GM20000 (cell line): ENCODE results near the gene C16orf54.
"Not testable (repeated sequence)": the region's sequence is repeated elsewhere in the genome, so short reads cannot be mapped to it uniquely, and the experiment has no call there.

Experiments used
- DNase-seq: peaks from one replicate; pipeline ENCODE4 v3.0.0; 2012; ENCODE audit warnings: low spot score
- TF ChIP-seq, protein P1 (sequence below): IDR thresholded peaks from 2 replicates; pipeline ENCODE4 v1.5.1; 2012; ENCODE audit warnings: mild to moderate bottlenecking, control low read depth; ENCODE audit errors: extremely low read depth, missing control alignments

The C16orf54 gene

DNA sequence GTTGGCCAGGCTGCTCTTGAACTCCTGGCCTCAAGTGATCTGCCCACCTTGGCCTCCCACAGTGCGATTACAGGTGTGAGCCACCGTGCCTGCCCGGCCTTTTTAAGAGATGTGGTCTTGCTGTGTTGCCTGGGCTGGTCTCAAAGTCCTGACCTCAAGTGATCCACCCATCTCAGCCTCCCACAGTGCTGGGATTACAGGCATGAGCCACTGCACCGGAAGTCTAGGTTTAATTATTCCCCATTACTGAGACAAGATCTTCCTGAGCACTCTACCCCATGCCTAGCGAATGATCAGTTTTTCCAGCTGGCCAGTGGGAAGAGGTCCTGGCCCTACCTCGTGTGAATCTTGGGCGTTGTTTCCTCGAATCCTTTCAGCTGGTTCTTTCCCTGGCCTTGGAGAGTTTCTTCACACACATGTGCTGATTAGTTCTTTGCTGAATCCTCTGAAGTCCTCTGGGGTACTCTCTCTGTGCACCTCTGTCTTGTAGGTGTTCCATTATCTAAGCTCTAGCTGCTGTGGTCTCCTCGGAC, 18.9 kb downstream of the C16orf54 start:
- TF ChIP-seq, protein P1, sequence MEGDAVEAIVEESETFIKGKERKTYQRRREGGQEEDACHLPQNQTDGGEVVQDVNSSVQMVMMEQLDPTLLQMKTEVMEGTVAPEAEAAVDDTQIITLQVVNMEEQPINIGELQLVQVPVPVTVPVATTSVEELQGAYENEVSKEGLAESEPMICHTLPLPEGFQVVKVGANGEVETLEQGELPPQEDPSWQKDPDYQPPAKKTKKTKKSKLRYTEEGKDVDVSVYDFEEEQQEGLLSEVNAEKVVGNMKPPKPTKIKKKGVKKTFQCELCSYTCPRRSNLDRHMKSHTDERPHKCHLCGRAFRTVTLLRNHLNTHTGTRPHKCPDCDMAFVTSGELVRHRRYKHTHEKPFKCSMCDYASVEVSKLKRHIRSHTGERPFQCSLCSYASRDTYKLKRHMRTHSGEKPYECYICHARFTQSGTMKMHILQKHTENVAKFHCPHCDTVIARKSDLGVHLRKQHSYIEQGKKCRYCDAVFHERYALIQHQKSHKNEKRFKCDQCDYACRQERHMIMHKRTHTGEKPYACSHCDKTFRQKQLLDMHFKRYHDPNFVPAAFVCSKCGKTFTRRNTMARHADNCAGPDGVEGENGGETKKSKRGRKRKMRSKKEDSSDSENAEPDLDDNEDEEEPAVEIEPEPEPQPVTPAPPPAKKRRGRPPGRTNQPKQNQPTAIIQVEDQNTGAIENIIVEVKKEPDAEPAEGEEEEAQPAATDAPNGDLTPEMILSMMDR, result no peak
- DNase-seq, result no peak

DNA sequence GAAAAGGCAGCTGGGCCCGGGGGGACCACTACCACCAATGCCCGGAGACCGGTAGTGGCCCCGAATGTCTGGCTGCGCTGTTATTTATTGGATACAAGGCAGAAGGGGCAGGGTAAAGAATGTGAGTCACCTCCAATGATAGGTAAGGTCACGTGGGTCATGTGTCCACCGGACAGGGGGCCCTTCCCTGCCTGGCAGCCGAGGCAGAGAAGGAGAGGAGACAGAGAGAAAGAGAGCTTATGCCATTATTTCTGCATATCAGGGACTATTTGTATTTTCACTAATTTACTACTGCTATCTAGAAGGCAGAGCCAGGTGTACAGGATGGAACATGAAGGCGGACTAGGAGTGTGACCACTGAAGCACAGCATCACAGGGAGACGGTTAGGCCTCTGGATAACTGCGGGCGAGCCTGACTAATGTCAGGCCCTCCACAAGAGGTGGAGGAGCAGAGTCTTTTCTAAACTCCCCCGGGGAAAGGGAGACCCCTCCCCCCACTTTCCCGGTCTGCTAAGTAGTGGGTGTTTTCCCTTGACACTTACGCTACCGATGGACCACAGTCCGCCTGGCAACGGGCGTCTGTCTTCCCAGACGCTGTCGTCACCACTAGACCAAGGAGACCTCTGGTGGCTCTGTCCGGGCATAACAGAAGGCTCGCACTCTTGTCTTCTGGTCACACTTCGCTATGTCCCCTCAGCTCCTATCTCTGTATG, 24.5 kb downstream of the C16orf54 start:
- TF ChIP-seq, protein P1, result peak; percentile 66
- DNase-seq, result not testable (repeated sequence)

DNA sequence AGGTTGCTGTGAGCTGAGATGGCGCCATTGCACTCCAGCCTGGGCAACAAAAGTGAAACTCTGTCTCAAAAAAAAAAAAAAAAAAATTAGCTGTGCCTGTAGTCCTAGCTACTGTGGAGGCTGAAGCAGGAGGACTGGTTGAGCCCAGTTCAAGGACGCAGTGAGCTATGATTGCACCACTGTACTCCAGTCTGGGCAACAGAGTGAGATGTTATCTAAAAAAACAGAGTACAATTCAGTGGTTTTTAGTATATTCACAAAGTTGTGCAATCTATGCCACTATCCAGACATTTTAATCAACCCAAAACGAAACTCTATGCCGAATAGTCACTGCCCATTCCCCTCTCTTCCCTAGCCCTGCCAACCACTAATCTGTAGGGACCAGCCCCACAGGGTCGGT, 25.1 kb downstream of the C16orf54 start:
- DNase-seq, result no peak
- TF ChIP-seq, protein P1, result no peak

DNA sequence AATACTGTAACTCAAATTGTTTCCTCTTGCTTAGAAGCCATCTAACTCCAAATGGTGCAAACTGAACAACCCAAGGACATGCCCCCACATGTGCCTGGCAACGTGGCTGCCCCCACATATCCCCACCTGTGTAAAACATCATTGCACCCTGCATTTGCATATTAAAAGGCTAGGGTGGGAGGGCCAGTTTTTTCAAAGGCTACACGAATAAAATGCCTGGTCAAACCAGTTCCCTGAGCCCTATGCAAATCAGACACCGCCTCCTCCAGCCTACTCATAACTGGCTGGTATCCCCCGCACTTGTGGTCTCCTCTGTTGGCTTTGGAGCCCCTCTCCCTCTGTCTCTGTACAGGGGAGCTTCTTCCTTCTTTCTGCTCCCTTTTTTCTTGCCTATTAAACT, 26.7 kb downstream of the C16orf54 start:
- TF ChIP-seq, protein P1, result no peak
- no peak for DNase-seq

DNA sequence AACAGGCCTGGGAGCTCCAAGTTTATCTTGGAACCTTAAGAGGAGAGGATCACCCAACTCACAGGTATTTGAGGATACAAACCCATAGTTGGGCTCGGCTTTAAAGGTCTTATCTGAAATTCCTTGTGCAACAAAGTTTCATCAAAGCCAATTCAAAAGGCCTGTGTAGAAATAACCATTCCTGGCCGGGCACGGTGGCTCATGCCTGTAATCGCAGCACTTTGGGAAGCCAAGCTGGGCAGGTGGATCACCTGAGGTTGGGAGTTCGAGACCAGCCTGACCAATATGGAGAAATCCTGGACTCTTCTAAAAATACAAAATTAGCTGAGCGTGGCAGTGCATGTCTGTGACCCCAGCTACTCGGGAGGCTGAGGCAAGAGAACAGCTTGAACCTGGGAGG, 28.7 kb downstream of the C16orf54 start:
- TF ChIP-seq, protein P1, result no peak
- DNase-seq, result no peak

DNA sequence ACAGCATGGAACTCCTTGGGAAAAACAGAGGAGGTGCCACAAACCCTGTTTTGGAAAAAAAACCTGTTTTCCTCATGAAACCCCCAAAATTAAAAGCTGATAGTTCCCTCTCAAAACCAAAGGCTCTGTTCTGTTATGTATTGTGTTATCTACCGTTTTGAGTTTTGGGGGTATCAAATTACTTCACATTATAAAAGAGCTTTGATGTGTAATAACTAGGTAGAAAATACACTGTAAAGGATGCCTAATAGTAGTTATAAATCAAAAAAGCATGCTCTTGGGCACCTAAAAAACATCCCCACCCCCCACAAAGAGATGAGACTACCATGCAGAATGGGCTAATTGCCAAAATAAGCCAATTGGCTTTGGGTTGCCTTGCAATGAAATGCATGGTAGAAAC, 30.8 kb downstream of the C16orf54 start:
- DNase-seq, result no peak
- TF ChIP-seq, protein P1, result no peak

DNA sequence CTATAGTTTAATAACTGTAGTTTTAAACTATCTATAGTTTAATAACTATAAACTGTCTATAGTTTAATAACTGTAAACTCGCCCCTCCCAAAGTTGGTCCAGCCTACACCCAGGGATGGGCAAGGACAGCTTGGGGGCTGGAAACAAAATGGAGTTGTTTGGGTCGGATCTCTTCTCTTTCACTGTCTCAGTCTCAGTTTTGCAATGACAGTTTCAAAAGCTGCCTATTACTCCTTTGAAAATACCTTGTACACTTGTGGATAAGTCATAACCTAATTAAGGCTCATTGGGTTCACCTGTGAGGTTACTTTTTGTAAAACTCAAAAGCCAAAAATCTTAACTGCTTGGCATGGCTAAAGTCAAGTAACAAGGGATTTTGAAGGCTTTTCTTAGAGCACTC, 31.4 kb downstream of the C16orf54 start:
- no peak for DNase-seq
- TF ChIP-seq, protein P1, result no peak
